ENCODE data around the gene AFF3.

DNA sequence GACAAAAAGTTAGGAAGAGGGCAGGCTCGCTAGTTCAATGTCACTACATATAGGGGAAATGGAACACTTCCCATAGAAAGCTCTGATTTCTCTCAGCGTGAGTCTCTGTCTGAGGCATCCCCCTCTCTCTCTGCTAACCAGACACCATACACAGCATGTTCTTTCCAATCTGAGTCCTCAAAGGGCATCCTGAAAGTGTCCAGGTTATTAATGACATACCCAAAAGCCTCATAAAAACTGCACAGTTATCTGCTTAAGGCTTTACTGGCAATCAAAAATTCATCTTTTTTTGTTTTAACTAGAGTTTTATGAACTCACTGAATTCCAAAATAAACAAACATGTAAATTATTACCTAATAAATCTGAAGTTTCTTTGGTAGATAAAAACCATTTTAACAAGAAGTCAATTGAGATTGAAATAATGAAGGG, 137.4 kb downstream of the AFF3 start:
- TF ChIP-seq, protein P1, sequence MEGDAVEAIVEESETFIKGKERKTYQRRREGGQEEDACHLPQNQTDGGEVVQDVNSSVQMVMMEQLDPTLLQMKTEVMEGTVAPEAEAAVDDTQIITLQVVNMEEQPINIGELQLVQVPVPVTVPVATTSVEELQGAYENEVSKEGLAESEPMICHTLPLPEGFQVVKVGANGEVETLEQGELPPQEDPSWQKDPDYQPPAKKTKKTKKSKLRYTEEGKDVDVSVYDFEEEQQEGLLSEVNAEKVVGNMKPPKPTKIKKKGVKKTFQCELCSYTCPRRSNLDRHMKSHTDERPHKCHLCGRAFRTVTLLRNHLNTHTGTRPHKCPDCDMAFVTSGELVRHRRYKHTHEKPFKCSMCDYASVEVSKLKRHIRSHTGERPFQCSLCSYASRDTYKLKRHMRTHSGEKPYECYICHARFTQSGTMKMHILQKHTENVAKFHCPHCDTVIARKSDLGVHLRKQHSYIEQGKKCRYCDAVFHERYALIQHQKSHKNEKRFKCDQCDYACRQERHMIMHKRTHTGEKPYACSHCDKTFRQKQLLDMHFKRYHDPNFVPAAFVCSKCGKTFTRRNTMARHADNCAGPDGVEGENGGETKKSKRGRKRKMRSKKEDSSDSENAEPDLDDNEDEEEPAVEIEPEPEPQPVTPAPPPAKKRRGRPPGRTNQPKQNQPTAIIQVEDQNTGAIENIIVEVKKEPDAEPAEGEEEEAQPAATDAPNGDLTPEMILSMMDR (IDR thresholded peaks at IDR 0.05; ENCODE audit: low read length) = no peak
- TF ChIP-seq EZH2 (optimal IDR thresholded peaks at IDR 0.05; ENCODE audit: low read depth, low read length) = no peak
